ENCODE measurements around the gene LRMDA.

Gene LRMDA

DNA sequence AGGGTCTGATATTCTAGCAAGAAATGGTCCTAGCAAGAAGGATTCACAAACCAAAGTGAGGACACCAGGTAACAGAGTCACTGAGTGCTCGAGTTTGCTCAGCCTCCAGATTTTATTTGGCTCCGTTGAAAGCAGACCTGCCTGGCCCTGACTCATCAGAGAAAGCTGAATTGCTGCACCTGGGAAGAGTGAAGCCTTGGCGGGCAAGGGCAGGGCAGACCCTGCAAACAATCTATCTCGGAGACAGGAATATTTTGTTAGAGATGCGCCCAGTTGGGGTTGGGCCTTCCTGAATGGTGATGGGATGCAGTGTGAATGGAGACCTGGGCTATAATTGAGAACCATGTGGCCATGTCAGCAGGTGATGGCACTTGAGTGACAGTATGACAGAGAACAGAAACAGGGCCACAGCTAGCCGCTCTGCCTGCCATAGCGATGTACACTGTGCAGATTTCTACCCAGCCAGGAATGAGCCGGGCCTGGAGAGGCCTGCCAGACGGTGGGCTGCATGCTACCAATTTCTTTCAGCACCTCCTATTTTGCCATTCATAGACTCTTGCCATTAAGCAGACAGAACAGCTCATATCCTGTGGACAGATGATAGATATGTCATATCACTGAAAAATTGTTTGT, 744.2 kb downstream of the LRMDA start:
- no peaks in the 10 kb centered on the region for H3K27me3 ChIP-seq (ENCODE audit: low read length)
- H3K79me2 ChIP-seq (ENCODE audit: insufficient read depth, low read length), result no peaks in the 10 kb centered on the region
- H3K4me3 ChIP-seq (ENCODE audit: insufficient read depth, low read length, poor library complexity, severe bottlenecking), result no peak overlapping the region
- no peak overlapping the region for H3K4me2 ChIP-seq (ENCODE audit: low read depth, low read length, poor library complexity, severe bottlenecking)
- no peaks in the 10 kb centered on the region for H3K9me2 ChIP-seq (replicated peaks; ENCODE audit: insufficient read depth, low read length)
- TF ChIP-seq EZH2phosphoT487 (conservative IDR thresholded peaks at IDR 0.05; ENCODE audit: low read length), result no peak
- TF ChIP-seq, protein P1, sequence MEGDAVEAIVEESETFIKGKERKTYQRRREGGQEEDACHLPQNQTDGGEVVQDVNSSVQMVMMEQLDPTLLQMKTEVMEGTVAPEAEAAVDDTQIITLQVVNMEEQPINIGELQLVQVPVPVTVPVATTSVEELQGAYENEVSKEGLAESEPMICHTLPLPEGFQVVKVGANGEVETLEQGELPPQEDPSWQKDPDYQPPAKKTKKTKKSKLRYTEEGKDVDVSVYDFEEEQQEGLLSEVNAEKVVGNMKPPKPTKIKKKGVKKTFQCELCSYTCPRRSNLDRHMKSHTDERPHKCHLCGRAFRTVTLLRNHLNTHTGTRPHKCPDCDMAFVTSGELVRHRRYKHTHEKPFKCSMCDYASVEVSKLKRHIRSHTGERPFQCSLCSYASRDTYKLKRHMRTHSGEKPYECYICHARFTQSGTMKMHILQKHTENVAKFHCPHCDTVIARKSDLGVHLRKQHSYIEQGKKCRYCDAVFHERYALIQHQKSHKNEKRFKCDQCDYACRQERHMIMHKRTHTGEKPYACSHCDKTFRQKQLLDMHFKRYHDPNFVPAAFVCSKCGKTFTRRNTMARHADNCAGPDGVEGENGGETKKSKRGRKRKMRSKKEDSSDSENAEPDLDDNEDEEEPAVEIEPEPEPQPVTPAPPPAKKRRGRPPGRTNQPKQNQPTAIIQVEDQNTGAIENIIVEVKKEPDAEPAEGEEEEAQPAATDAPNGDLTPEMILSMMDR (IDR thresholded peaks at IDR 0.05; ENCODE audit: insufficient read depth, low read length, poor library complexity, severe bottlenecking), result no peak
- H4K20me1 ChIP-seq (ENCODE audit: low read depth, low read length), result no peaks in the 10 kb centered on the region
- no peaks in the 10 kb centered on the region for H3K9me3 ChIP-seq (ENCODE audit: insufficient read depth, low read length)
- H3K9ac ChIP-seq (ENCODE audit: low read length), result no peak overlapping the region
- H3F3A ChIP-seq (ENCODE audit: insufficient read depth), result no peaks in the 10 kb centered on the region
- no peaks in the 10 kb centered on the region for H3K36me3 ChIP-seq (ENCODE audit: low read length)
- no peak overlapping the region for H3K27ac ChIP-seq (ENCODE audit: low read depth, low read length)
- no peak overlapping the region for H2AFZ ChIP-seq (ENCODE audit: low read depth, low read length, severe bottlenecking)

DNA sequence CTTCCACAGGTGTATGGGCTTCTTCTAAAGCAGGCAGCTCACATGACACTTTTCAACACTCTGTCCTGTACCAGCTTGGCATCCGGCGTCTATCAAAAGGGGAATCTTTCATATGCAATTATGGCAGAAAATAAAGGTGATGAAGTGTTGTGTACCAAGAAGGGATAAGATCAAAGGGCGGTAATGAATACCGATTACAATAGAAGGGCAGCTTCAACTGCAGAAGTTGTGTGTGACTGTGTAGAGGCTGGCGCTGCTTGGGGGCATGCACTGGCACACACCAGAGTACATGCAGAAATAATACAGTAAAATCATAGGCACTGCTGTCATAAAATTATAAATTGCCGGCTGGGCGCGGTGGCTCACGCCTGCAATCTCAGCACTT, 744.7 kb downstream of the LRMDA start:
- Histone ChIP-seq H3K9me3 (ENCODE audit: insufficient read depth, low read length) (no peaks in the 10 kb centered on the region), H2AFZ (ENCODE audit: low read depth, low read length, severe bottlenecking) (no peak overlapping the region), H3K4me2 (ENCODE audit: low read depth, low read length, poor library complexity, severe bottlenecking) (no peak overlapping the region), H3K4me3 (ENCODE audit: insufficient read depth, low read length, poor library complexity, severe bottlenecking) (no peak overlapping the region), H3K27ac (ENCODE audit: low read depth, low read length) (no peak overlapping the region), H4K20me1 (ENCODE audit: low read depth, low read length) (no peaks in the 10 kb centered on the region), H3F3A (ENCODE audit: insufficient read depth) (no peaks in the 10 kb centered on the region), H3K36me3 (ENCODE audit: low read length) (no peaks in the 10 kb centered on the region), H3K79me2 (ENCODE audit: insufficient read depth, low read length) (no peaks in the 10 kb centered on the region), H3K27me3 (ENCODE audit: low read length) (no peaks in the 10 kb centered on the region), H3K9me2 (replicated peaks; ENCODE audit: insufficient read depth, low read length) (no peaks in the 10 kb centered on the region), H3K9ac (ENCODE audit: low read length) (no peak overlapping the region)
- TF ChIP-seq, protein P1 (IDR thresholded peaks at IDR 0.05; ENCODE audit: insufficient read depth, low read length, poor library complexity, severe bottlenecking), result no peak
- TF ChIP-seq EZH2phosphoT487 (conservative IDR thresholded peaks at IDR 0.05; ENCODE audit: low read length), result no peak

DNA sequence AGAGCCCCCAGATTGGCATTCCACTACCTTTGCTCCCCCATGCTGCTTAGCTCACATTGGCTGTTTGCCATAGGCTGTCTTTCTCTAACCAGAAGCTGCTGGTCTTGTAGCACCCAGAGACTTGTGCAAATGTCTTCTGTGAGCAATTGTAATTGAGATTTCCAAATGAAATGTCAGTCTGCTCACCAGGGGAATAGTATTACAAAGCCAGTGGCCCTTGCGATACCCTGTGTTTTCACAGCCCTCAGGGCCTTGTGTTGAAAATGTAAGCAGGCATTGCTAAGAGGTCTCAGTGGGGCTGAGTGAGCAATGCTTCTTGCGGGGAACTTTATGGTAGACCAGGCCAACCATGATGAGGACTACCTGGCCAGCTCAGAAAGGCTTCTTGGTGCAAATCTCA, 746.5 kb downstream of the LRMDA start:
- H4K20me1 ChIP-seq (ENCODE audit: low read depth, low read length), result no peaks in the 10 kb centered on the region
- H3K4me3 ChIP-seq (ENCODE audit: insufficient read depth, low read length, poor library complexity, severe bottlenecking), result no peak overlapping the region
- H3K9me2 ChIP-seq (replicated peaks; ENCODE audit: insufficient read depth, low read length), result no peaks in the 10 kb centered on the region
- no peaks in the 10 kb centered on the region for H3K27me3 ChIP-seq (ENCODE audit: low read length)
- no peaks in the 10 kb centered on the region for H3K36me3 ChIP-seq (ENCODE audit: low read length)
- no peak overlapping the region for H3K9ac ChIP-seq (ENCODE audit: low read length)
- no peaks in the 10 kb centered on the region for H3F3A ChIP-seq (ENCODE audit: insufficient read depth)
- no peak overlapping the region for H2AFZ ChIP-seq (ENCODE audit: low read depth, low read length, severe bottlenecking)
- H3K27ac ChIP-seq (ENCODE audit: low read depth, low read length), result no peak overlapping the region
- H3K9me3 ChIP-seq (ENCODE audit: insufficient read depth, low read length), result no peaks in the 10 kb centered on the region
- H3K79me2 ChIP-seq (ENCODE audit: insufficient read depth, low read length), result no peaks in the 10 kb centered on the region
- no peak for TF ChIP-seq EZH2phosphoT487 (conservative IDR thresholded peaks at IDR 0.05; ENCODE audit: low read length)
- TF ChIP-seq, protein P1 (IDR thresholded peaks at IDR 0.05; ENCODE audit: insufficient read depth, low read length, poor library complexity, severe bottlenecking), result no peak
- H3K4me2 ChIP-seq (ENCODE audit: low read depth, low read length, poor library complexity, severe bottlenecking), result no peak overlapping the region

Measured in SU-DHL-6 (cell line).